Astrocyte of the spinal cord (primary cell): ENCODE data around the gene GTF3C5.
"Not testable (repeated sequence)": the region's sequence is repeated elsewhere in the genome, so short reads cannot be mapped to it uniquely, and the experiment has no call there.

Source experiments
- DNase-seq: peaks from one replicate; pipeline ENCODE4 v3.0.0; 2011; ENCODE audit warnings: low read depth, low spot score
- H3K4me3 ChIP-seq: 2 replicates; pipeline ENCODE4 v1.5.1; 2011; ENCODE audit warnings: low read depth, mild to moderate bottlenecking, low read length, moderate library complexity
- CTCF ChIP-seq: IDR thresholded peaks from 2 replicates; pipeline ENCODE4 v1.5.1; 2012; ENCODE audit warnings: low read depth, mild to moderate bottlenecking, low read length, inconsistent platforms
- in situ Hi-C: cut with HindIII; loops from 2 replicates; pipeline ENCODE4 v1.10.0; 2017; ENCODE audit warnings: low sequenced_read_pairs

The GTF3C5 gene

GRCh38 chr9:133040892-133041479 is 10.2 kb downstream of the GTF3C5 start:
- DNase-seq, result peak; percentile 43
- H3K4me3 ChIP-seq, in situ Hi-C loops: not testable (repeated sequence)
- TF ChIP-seq CTCF, result peak; percentile 67

GRCh38 chr9:133041958-133042357 is 11.2 kb downstream of the GTF3C5 start:
- no peak for TF ChIP-seq CTCF
- H3K4me3 ChIP-seq, result no peak overlapping the region
- no peak for DNase-seq
- in situ Hi-C loops, result no loop called here

GRCh38 chr9:133042676-133043075 is 11.9 kb downstream of the GTF3C5 start:
- H3K4me3 ChIP-seq, result no peak overlapping the region
- in situ Hi-C loops, result no loop called here
- no peak for DNase-seq
- no peak for TF ChIP-seq CTCF

- no peak overlapping the region for H3K4me3 ChIP-seq
- in situ Hi-C loops, result no loop called here
- no peak for TF ChIP-seq CTCF
- no peak for DNase-seq
Observed at GRCh38 chr9:133043449-133044035, 12.7 kb downstream of the GTF3C5 start.

- no peak for TF ChIP-seq CTCF
- H3K4me3 ChIP-seq, result no peak overlapping the region
- no peak for DNase-seq
- in situ Hi-C loops, result no loop called here
Observed at GRCh38 chr9:133044125-133044524, 13.3 kb downstream of the GTF3C5 start.

- DNase-seq, result no peak
- in situ Hi-C loops, result no loop called here
- no peak overlapping the region for H3K4me3 ChIP-seq
- TF ChIP-seq CTCF, result no peak
Observed at GRCh38 chr9:133044661-133045060, 13.9 kb downstream of the GTF3C5 start.
